ENCODE measurements around the gene CCDC9.
"Not testable (repeated sequence)": the region's sequence is repeated elsewhere in the genome, so short reads cannot be mapped to it uniquely, and the experiment has no call there.

Gene CCDC9

DNA sequence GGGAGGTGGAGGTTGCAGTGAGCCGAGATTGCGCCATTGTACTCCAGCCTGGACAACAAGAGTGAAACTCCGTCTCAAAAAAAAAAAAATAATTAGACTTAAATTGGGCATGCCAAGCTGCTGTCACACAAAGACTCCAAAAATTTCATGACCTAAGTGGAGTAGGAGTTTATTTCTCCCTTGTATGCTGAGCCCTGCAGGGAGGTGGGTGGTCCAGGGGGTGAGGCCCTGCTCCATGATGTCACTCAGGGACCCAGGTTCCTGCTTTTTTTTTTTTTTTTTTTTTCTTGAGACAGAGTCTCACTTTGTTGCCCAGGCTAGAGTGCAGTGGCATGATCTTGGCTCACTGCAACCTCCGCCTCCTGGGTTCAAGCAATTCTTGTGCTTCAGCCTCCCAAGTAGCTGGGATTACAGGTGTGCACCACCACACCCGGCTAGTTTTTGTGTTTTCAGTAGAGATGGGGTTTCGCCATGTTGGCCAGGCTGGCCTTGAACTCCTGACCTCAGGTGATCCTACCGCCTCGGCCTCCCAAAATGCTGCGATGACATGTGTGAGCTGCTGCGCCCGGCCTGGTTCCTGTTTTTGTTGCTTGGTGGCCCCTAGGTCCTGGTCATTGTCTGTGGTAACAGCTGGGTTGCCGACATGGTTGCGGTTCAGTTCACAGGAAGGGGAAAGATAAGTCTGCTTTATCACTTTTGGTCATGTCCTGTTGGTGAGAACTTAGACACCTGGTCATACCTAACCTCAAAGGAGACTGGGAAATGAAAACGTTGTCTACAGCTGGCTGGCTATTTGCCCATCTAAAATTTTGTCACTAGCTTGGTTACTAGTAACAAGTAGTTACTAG, 5.8 kb downstream of the CCDC9 start:
- not testable (repeated sequence) for DNase-seq

DNA sequence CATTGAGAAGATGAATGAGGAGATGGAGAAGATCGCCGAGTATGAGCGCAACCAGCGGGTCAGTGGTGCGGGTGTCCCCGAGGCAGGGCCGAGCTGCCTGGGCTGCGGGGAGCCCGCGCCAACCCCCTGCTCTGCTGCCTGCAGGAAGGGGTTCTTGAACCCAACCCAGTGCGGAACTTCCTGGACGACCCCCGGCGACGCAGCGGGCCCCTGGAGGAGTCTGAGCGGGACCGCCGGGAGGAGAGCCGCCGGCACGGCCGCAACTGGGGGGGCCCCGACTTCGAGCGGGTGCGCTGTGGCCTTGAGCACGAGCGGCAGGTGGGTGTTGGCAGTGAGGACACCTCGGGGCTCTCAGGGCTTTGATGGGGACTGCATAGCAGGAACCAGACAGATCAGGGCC, 8.3 kb downstream of the CCDC9 start:
- DNase-seq: no peak

DNA sequence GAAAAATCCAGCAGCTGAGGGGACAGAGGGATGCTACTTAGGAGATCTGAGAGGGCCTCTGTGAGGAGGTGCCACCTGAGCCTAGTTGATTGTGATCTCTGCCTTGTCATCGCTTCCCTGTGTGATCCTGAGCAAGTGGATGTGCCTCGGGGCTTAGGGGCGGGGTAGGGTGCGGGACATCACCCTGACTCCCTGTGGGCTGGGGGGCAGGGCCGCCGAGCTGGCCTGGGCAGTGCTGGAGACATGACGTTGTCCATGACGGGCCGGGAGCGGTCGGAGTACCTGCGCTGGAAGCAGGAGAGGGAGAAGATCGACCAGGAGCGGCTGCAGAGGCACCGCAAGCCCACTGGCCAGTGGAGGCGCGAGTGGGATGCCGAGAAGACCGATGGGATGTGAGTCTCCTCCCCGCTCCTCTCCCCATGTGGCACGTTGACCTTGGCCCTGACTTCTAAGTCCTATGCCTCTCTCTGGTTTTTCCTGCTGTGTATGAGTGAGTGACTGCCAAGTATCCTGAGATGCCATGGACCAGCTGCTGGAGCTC, 10.1 kb downstream of the CCDC9 start:
- no peak for DNase-seq

GRCh38 chr19:47267350-47267759, 11.0 kb downstream of the CCDC9 start:
- no peak for DNase-seq

DNA sequence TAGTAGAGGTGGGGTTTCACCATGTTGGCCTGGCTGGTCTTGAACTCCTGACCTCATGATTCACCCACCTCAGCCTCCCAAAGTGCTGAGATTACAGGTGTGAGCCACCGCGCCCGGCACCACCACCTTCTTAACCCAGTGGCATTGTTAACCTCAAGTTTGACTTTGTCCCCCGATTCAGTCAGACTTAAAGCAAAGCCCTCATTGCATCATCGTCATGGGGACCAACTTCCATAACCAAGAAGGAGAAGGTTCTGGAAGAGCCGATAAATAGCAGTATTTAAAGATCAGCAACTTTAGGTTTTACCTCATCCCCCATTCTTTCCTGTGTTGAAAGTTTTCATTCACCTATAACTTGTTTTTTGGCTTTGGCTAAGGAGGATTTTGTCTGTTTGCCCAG, 11.7 kb downstream of the CCDC9 start:
- DNase-seq: no peak

- DNase-seq: no peak
Observed at GRCh38 chr19:47269596-47269995, 13.3 kb downstream of the CCDC9 start.

- DNase-seq: no peak
Observed at GRCh38 chr19:47270408-47270807, 14.1 kb downstream of the CCDC9 start.

DNA sequence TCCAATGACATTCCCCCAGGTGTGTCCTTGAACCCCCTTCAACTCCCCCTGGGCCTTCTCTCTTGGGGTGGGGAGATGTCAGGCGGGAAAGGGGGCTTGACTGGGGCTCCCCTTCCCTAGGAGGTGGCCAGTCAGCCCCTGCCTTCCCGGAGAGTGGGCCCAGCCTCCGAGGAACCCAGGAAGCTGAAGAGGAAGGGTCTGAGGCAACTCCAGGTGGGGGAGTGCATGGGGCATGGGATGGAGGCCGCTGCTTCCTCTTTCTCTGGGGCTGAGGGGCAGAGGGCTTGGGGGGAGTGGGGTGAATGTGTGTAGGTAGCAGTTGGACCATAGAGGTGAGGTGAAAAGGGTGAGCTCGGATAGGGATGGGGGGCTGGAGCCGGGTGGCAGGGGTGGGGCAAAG, 15.6 kb downstream of the CCDC9 start:
- no peak for DNase-seq

GRCh38 chr19:47272448-47273312, 16.4 kb downstream of the CCDC9 start:
- peak; percentile 41 for DNase-seq

DNA sequence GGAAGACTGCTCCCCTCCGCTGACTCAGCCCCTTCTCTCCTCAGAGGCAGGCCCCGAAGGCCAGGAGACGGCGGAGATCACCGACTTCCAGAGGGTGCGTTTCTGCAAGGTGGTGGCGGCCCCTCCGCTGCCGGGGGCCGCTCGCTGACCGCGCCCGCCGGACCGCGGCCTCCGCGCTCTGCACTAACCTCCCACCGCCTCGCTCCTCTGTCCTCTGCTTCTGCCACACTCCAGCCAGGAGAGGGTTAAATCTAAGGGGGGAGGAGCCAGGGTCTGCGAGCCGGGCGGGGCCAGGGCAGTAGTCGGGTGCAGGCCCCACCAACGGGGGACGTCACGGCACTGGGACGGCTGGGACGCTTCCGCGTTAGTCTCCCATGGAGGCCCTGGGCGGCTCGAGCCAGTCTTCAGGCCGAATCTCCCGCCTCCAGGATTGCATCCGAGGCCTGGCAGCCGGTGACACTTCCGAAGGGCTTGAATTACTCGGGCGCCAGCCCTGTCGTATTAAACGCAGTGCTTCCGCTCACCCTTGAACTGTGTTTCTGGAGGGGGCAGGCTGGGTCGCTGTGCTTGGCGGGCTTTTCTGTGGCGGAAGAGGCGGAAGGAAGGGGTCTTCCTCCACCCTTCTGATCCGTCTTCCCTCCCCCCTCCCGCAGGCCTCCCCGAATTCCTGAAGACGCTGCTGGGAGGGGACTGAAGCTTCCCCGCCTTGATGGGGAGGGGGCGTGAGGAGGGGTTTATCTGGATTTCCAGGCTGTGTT, 17.2 kb downstream of the CCDC9 start:
- peak; percentile 84 for DNase-seq

DNA sequence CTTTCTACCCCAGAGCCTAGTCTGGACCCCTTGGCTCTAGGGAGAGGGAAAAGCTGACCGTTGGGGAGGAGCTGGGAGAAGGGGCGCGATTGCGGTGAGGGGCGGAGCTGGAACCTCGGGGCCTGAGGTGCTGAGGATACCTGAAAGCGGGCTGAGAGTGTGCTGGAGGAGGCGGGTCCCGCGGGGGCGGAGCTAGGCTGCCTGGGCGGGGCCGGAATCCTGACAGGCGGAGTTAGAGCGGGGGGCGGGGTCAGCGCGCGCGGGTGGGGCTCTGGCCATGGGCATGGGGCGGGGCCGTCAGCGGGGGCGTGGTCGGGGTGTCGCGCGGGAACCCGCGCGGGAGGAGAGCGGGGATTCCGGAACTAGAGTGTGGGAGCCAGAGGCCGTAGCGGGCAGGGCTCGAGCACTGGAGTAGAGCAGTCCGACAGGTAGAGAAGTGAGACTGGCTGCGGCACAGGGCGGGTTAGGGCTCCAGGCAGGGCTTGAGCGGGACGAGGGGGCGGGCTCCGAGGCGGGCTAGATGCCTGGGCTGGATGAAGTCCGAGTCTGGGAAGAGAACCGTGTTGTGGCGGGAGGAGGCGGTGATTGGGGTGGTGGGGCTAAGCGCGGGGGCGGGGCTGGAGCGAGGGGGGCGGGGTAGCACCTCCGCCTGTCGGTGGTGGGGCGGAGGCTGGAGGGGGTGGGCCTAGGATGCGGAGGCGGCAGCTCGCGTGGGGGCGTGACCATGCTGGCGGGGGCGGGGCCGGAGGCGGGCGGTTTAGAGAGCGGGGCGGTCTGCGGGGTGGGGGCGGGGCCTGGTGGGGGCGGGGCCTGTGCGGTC, 18.0 kb downstream of the CCDC9 start, which contains the start of gene INAFM1:
INAFM1 (plus strand) TSS at position 815 of the 820 bp plus-strand sequence. CDS start 35 bp downstream, outside the sequence.
- DNase-seq: peak; percentile 100

DNA sequence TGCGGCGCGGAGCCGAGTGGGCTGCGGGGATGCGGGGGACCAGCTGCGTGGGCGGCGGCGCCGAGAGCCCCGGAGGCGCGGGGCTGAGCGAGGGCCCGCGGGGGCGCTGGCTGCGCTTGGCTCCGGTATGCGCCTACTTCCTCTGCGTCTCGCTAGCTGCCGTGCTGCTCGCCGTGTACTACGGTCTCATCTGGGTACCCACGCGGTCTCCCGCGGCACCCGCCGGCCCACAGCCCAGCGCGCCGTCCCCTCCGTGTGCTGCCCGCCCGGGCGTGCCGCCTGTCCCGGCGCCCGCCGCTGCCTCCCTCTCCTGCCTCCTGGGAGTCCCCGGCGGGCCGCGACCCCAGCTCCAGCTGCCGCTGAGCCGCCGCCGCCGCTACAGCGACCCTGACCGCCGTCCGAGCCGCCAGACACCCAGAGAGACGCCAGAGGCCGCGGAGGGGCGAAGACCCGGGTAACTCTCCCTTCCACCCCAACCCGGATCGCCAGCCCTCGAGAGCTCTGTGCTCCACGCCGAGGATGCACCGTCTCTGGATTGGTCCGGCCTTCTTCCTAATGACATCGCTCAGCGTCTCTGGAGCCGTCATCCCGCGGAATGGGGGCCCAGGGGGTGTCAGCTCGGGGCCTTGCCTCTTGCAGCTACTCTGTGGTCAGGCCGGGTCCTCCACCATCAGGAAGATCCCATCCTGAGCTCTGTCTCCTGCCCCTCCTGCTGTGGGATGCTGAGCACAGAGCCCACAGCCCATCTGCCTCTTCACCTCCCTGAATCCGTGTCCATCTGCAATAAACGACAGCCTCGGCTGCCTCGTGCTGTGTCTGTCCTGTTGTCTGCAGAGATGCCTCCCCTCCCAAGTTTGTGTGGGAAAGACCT, 18.8 kb downstream of the CCDC9 start:
- no peak for DNase-seq

DNA sequence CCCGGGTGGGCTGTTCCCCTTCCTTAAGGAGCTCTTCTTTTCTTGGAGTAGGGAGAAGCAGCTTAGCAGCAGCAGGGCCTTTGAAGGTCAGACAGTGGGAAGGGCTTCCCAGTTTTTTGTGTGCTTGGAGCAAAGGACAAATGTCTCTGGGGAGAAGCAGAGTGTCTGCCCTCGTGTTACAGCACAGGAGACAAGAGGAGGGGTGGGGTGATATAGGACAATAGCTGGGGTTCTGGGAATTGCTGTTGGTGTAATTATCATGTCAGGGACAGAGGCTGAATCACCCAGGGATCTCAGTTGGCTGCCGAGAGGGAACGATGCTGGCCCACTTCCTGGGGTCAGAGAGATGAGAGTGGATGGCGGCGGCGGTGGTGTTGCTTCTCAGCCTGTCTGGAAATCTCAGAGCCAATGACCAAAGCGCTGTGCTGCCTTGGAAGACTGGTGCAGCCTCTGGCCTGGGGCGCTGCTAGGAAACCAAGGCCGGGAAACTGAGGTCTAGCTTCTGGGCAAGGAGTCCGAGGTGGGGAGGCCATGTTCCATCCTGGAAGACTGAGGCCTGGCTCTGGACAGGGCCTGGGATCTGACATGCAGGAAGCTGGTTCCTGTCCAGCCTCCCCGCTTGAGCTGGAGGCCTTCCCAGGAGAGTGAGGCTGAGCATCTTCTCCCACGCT, 19.6 kb downstream of the CCDC9 start:
- no peak for DNase-seq

DNA sequence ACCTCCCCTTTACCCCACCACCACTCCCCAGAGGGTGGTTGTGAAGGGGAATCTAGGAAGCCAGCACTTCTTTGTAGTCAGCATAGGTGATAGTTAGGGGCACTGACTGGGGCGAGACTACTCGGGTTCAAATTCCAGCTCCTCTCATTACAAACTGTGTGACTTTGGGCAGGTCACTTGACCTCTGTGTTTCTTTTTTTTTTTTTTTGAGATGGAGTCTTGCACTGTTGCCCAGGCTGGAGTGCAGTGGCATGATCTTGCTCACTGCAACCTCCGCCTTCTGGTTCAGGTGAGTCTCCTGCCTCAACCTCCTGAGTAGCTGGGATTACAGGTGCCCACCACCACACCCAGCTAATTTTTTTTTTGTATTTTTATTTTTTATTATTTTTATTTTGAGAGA, 20.2 kb downstream of the CCDC9 start:
- not testable (repeated sequence) for DNase-seq

DNA sequence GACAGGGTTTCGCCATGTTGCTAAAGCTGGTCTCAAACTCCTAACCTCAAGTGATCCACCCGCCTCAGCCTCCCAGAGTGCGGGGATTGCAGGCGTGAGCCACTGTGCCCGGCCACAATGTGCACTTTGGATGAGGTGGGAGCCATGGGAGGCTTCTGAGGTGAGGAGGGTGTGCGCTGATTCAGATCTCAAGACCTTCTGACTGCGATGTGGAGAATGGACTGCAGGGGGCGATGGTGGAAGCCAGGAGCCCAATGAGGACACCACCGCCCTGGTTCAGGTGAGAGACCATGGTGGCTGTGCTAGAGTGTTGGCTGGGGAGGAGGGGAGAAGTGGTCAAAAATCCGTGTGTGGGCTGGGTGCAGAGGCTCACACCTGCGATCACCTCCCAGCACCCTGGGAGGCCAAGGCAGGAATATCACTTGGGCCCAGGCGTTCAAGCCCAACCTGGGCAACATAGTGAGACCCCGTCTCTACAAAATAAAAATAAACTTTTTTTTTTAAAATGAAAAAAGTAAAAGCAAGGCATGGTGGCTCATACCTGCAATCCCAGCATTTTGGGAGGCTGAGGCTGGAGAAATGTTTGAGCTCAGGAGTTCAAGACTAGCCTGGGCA, 24.0 kb downstream of the CCDC9 start:
- peak; percentile 49 for DNase-seq

DNA sequence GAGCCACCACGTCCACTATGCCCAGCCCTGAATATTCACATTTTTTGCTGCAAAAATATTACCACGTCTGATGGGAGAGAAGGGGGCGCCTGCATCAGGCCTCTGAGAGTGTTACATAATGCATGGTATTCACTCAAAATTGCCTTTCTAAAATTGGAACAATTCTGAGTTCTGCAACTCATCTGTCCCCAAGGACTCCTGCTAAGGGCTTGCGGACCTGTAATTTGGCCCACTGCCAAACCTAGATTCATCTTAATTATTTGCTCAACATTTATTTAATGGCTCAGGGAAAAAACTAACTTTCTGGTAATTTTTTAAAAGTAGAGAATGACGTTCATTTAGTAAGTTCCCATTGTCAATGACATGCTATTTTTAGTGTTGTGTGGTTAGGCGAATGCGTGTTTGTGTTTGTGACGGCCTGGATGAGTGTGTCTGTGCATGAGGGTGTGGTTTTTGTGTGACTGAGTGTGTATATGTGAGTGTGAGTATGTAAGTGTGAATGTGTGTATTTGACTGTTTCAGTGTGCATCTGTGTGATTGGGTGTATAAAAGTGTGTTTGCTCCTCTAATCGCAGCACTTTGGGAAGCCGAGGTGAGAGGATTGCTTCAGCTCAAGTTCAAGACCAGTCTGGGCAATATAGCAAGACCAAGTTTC, 27.2 kb downstream of the CCDC9 start:
- DNase-seq: no peak

DNA sequence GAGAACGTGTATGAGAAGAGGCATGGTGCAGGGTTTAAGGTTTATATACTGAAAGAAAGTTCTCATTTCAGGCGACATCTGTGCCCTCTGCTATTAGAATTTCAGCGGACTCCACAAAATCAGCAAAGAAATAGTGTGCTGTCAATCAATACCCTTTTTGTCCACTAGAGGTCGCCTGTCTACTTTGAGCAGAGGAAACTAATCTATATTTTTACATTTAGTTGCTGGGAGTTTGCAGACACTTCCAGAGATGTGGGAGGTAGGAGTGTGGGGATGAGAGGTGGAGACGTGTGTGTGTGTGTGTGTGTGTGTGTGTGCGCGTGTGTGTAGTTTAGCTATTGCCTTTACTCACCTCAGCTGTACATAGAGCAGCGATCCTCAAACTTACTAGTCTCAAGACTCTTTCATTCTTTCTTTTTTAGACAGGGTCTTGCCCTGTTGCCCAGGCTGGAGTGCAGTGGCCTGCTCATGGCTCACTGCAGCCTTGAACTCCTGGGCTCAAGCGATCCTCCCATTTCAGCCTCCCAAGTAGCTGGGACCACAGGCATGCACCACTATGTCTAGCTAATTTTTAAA, 28.1 kb downstream of the CCDC9 start:
- DNase-seq: peak; percentile 65

DNA sequence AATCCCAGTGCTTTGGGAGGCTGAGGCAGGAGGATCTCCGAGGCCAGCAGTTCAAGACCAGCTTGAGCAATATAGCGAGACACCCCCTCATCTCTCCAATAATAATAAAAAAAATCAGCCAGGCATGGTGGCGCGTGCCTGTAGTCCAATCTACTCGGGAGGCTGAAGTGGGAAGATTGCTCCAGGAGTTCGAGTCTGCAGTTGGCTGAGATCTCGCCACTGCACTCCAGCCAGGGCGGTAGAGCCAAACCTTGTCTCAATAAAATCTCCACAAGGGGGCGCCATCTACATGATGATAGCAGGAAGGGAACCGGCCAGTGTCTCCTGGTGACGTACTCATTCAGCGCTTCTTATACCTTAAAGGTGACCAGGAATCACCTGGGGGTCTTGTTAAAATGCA, 39.7 kb downstream of the CCDC9 start:
- DNase-seq: peak; percentile 80

DNA sequence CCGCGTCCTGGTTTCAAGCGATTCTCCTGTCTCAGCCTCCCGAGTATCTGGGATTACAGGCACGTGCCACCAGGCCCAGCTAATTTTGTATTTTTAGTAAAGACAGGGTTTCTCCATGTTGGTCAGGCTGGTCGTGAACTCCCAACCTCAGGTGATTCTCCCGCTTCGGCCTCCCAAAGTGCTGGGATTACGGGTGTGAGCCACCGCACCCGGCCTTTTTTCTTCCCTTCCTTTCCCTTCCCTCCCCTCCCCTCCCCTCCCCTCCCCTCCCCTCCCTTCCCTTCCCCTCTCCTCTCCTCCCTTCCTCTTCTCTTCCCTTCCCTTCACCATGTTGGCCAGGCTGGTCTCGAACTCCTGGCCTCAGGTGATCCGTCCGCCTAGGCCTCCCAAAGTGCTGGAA, 44.5 kb downstream of the CCDC9 start:
- not testable (repeated sequence) for DNase-seq

All from effector CD4-positive, alpha-beta T cell (primary cell).